HL-60/S4 treated with retinoic acid at 250 ng/mL for 4 days and 3 days (cell line): ENCODE data around the gene FOSL2.

Source experiments
- in situ Hi-C: fragments of 300-500 bp; cut with MboI; formaldehyde crosslinking; loops from 2 replicates; pipeline ENCODE4 v1.7.0; 2022; ENCODE audit warnings: low sequenced_read_pairs

FOSL2 gene

GRCh38 chr2:28392297-28393113, at the start of gene FOSL2:
FOSL2 (plus strand) TSS chr2:28392858; CDS start chr2:28393721, 863 bp downstream.
- in situ Hi-C loops = no loop called here

- in situ Hi-C loops = no loop called here
These were observed 49.3 kb upstream of the FOSL2 start for GRCh38 chr2:28343184-28343942.

GRCh38 chr2:28343971-28344715, 48.5 kb upstream of the FOSL2 start:
- in situ Hi-C loops = no loop called here

GRCh38 chr2:28344756-28345373, 47.8 kb upstream of the FOSL2 start:
- in situ Hi-C loops = no loop called here

GRCh38 chr2:28345619-28346018, 47.0 kb upstream of the FOSL2 start:
- in situ Hi-C loops = no loop called here

- in situ Hi-C loops = no loop called here
These were observed 46.1 kb upstream of the FOSL2 start for GRCh38 chr2:28346587-28346986.

GRCh38 chr2:28347193-28347592, 45.5 kb upstream of the FOSL2 start:
- in situ Hi-C loops = no loop called here

GRCh38 chr2:28347596-28347995, 45.1 kb upstream of the FOSL2 start:
- in situ Hi-C loops = no loop called here

- in situ Hi-C loops = no loop called here
These were observed 44.5 kb upstream of the FOSL2 start for GRCh38 chr2:28348149-28348567.

- in situ Hi-C loops = no loop called here
These were observed 43.7 kb upstream of the FOSL2 start for GRCh38 chr2:28348921-28349320.

- in situ Hi-C loops = no loop called here
These were observed 43.0 kb upstream of the FOSL2 start for GRCh38 chr2:28349546-28350165.

- in situ Hi-C loops = no loop called here
These were observed 42.5 kb upstream of the FOSL2 start for GRCh38 chr2:28350196-28350595.

- in situ Hi-C loops = no loop called here
These were observed 41.8 kb upstream of the FOSL2 start for GRCh38 chr2:28350791-28351285.

GRCh38 chr2:28351621-28352020, 41.0 kb upstream of the FOSL2 start:
- in situ Hi-C loops = no loop called here

- in situ Hi-C loops = no loop called here
These were observed 40.6 kb upstream of the FOSL2 start for GRCh38 chr2:28352104-28352503.

- in situ Hi-C loops = no loop called here
These were observed 40.0 kb upstream of the FOSL2 start for GRCh38 chr2:28352610-28353195.

GRCh38 chr2:28354920-28355520, 37.6 kb upstream of the FOSL2 start:
- in situ Hi-C loops = no loop called here

- in situ Hi-C loops = no loop called here
These were observed 37.0 kb upstream of the FOSL2 start for GRCh38 chr2:28355521-28356094.
